ENCODE data around the gene ADAMTS5. TPM values are rescaled to one million over a fixed set of nuclear protein-coding genes. Genes with fewer than 3 reads are reported as not detected.

ADAMTS5 gene
- total and polyA plus RNA-seq, 2 of the 13 experiments (the other 11 are each of a cell fraction or from before 2014, with no cell fraction given): not detected

- TF ChIP-seq PAXIP1 (CRISPR knock-in tag; conservative IDR thresholded peaks at IDR 0.05) (no peak), ZMYM4 (CRISPR knock-in tag; IDR thresholded peaks at IDR 0.05) (no peak)
- in situ Hi-C loops (cut with HindIII; ENCODE audit: extremely low pct_ligation_motif_present, low pct_unique_long_range_greater_than_20kb) (no loop called here), intact Hi-C loops (cut with micrococcal nuclease; ENCODE audit: unreplicated experiment) (no loop called here)
- ChIA-PET CTCF (ENCODE audit: low intra/inter-chr PET ratio, low total read pairs) (no interaction called here), POLR2A (no interaction called here)
- no peak overlapping the region for H3K27ac ChIP-seq (ENCODE audit: extremely low read length, insufficient read depth, low read length)
- H3K79me2 ChIP-seq (ENCODE audit: insufficient read depth, low read length): no peaks in the 10 kb centered on the region
- BruUV-seq (replicated peaks): no TSS peak
- no peak for ATAC-seq
- WGBS (ENCODE audit: low lambda C conversion rate): 8% methylated on average over 6 of the region's 6 CpGs
- no peaks in the 10 kb centered on the region for H3K27me3 ChIP-seq (ENCODE audit: control insufficient read depth in 1 of 2, insufficient read depth in 2 of 2, low read length in 2 of 2)
- H3K4me2 ChIP-seq (ENCODE audit: low read depth, low read length): no peak overlapping the region
- no peaks in the 10 kb centered on the region for H4K20me1 ChIP-seq (ENCODE audit: insufficient read depth, low read length)
- no peak overlapping the region for H2AFZ ChIP-seq (ENCODE audit: low read length)
- H3K4me3 ChIP-seq (replicated peaks in 1 of 3; ENCODE audit: insufficient read depth in 1 of 3, low read depth in 2 of 3, low read length in 3 of 3): no peak overlapping the region
- no peak for DNase-seq (ENCODE audit: low spot score)
- H3K4me1 ChIP-seq (ENCODE audit: insufficient read depth, low read length): no peaks in the 10 kb centered on the region
- H3K9me3 ChIP-seq (ENCODE audit: low read length): peaks cover 68% of the 10 kb centered on the region
- H3K9ac ChIP-seq (ENCODE audit: insufficient read depth, low read depth, low read length): no peak overlapping the region
- no peak for FAIRE-seq
- H3K36me3 ChIP-seq (replicated peaks in 1 of 2; ENCODE audit: control insufficient read depth in 1 of 2, insufficient read depth in 2 of 2, low read length in 2 of 2): no peaks in the 10 kb centered on the region
Observed at GRCh38 chr21:26877018-26877417, 89.9 kb downstream of the ADAMTS5 start.

GRCh38 chr21:26874347-26874746 is 92.5 kb downstream of the ADAMTS5 start:
- H3K9ac ChIP-seq (ENCODE audit: insufficient read depth, low read depth, low read length): no peak overlapping the region
- WGBS (ENCODE audit: low lambda C conversion rate): 0% methylated on average over 1 of the region's 1 CpG
- CTCF ChIA-PET (ENCODE audit: low intra/inter-chr PET ratio, low total read pairs): no interaction called here
- no peaks in the 10 kb centered on the region for H3K4me1 ChIP-seq (ENCODE audit: insufficient read depth, low read length)
- H3K27ac ChIP-seq (ENCODE audit: extremely low read length, insufficient read depth, low read length): no peak overlapping the region
- DNase-seq (ENCODE audit: low spot score) (no peak), ATAC-seq (no peak), FAIRE-seq (no peak)
- intact Hi-C loops (cut with micrococcal nuclease; ENCODE audit: unreplicated experiment) (no loop called here), in situ Hi-C loops (cut with HindIII; ENCODE audit: extremely low pct_ligation_motif_present, low pct_unique_long_range_greater_than_20kb) (no loop called here)
- no peak overlapping the region for H2AFZ ChIP-seq (ENCODE audit: low read length)
- POLR2A ChIA-PET: no interaction called here
- H3K9me3 ChIP-seq (ENCODE audit: low read length): peaks cover 45% of the 10 kb centered on the region
- no peak overlapping the region for H3K4me3 ChIP-seq (replicated peaks in 1 of 3; ENCODE audit: insufficient read depth in 1 of 3, low read depth in 2 of 3, low read length in 3 of 3)
- H3K79me2 ChIP-seq (ENCODE audit: insufficient read depth, low read length): no peaks in the 10 kb centered on the region
- H3K27me3 ChIP-seq (ENCODE audit: control insufficient read depth in 1 of 2, insufficient read depth in 2 of 2, low read length in 2 of 2): no peaks in the 10 kb centered on the region
- no peaks in the 10 kb centered on the region for H4K20me1 ChIP-seq (ENCODE audit: insufficient read depth, low read length)
- no peak for TF ChIP-seq ATF1 (CRISPR knock-in tag; IDR thresholded peaks at IDR 0.05)
- TF ChIP-seq ZNF331 (CRISPR knock-in tag; IDR thresholded peaks at IDR 0.05): peak; percentile 49
- no peak overlapping the region for H3K4me2 ChIP-seq (ENCODE audit: low read depth, low read length)
- BruUV-seq (replicated peaks): no TSS peak
- no peaks in the 10 kb centered on the region for H3K36me3 ChIP-seq (replicated peaks in 1 of 2; ENCODE audit: control insufficient read depth in 1 of 2, insufficient read depth in 2 of 2, low read length in 2 of 2)

Small RNA genes lying within 50 kb of the gene (microRNA-seq; reads per million reads assigned to microRNA genes)
- not detected for gene MIR4759

Small RNA genes lying within 50 kb of the gene (small RNA-seq; reads per million reads assigned to genes)
- 0 reads per million in 3 experiments for gene MIR4759 (ENCODE audit: insufficient read depth in 2 of 3, insufficient read length in 3 of 3, low read depth in 2 of 3, low replicate concordance in 1 of 3)

Other genes starting within 250 kb of the ADAMTS5 start
- 0.02 TPM in 1 of 2 replicates, not detected in the other for gene ADAMTS1, start 121.7 kb downstream of the ADAMTS5 start, total RNA-seq (2016; rRNA removed; fragmentation: Illumina TruSeq; extraction: Trizol)
- gene ADAMTS1, start 121.7 kb downstream of the ADAMTS5 start, polyA plus RNA-seq (2011; rRNA removed): 0.11 and 0.34 TPM in 2 replicates

All from HepG2 (cell line).